Neuron (in vitro differentiated cells): ENCODE measurements around the gene IGSF9.

Experiments
- H2AFZ ChIP-seq: one replicate; pipeline ENCODE4 v1.6.1; 2013; ENCODE audit warnings: low read depth, mild to moderate bottlenecking, inconsistent platforms, low read length, moderate library complexity
- H3K27me3 ChIP-seq: one replicate; pipeline ENCODE4 v1.6.1; 2013; ENCODE audit warnings: low read length; ENCODE audit not compliant: insufficient read depth
- H3K36me3 ChIP-seq: one replicate; pipeline ENCODE4 v1.6.1; 2013; ENCODE audit warnings: low read length; ENCODE audit not compliant: insufficient read depth
- H3K4me1 ChIP-seq: one replicate; pipeline ENCODE4 v1.6.1; 2013; ENCODE audit warnings: low read length; ENCODE audit not compliant: insufficient read depth
- H3K4me3 ChIP-seq: 2 replicates; pipeline ENCODE4 v1.5.1; 2013; ENCODE audit warnings: mild to moderate bottlenecking, low read length, moderate library complexity
- H3K9me3 ChIP-seq: one replicate; pipeline ENCODE4 v1.6.1; 2013; ENCODE audit warnings: low read length

Gene IGSF9

GRCh38 chr1:159877695-159878444, 67.5 kb downstream of the IGSF9 start:
- Histone ChIP-seq H3K4me3 (no peak overlapping the region), H3K9me3 (no peaks in the 10 kb centered on the region), H3K36me3 (no peaks in the 10 kb centered on the region), H3K27me3 (peaks cover 7% of the 10 kb centered on the region), H3K4me1 (no peaks in the 10 kb centered on the region), H2AFZ (no peak overlapping the region)
